ENCODE data around the gene SH3RF2.
"Not testable (repeated sequence)": the region's sequence is repeated elsewhere in the genome, so short reads cannot be mapped to it uniquely, and the experiment has no call there.

Gene SH3RF2

DNA sequence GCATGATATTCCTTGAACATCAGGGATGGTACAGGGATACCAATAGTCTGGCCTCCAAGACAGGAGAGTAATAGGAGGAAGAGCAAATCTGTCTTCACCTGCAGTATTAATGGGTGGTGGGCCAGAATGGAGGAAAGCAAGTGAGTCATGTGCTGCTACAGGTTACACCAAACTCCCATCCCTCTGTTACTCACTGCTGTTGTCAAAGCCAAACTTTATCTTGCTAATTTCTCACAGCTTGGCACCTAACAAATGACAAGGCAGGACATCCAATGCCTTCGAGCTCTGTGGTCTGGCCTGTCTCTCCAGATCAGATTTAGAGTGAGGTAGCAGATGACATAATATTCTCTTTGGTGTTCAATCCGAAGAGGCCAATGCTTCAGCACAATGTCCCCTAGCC, 142.2 kb downstream of the SH3RF2 start:
- no peak for DNase-seq (ENCODE audit: low read depth in 2 of 2)

- no peak for DNase-seq (ENCODE audit: low read depth in 2 of 2)
These were observed 143.5 kb downstream of the SH3RF2 start for GRCh38 chr5:146079695-146080373.

DNA sequence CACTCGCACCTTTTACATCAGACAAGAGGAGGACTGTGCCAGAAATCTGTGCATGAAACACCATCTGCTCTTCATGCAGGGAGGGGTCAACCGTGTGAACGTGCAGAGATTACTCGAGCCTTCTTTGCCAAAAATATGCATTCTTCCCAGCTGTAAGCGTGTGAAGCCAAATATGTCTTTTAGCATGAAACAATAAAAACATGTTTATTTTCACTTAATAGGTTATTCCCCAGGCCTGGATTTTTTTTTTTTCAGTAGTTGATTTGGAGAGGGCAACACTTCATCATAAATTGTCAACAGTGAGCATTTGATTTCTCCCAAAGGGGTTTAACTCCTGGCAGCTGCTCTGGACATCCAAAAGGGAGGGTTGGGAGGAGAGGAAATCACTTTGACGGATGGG, 145.2 kb downstream of the SH3RF2 start:
- DNase-seq (ENCODE audit: low read depth in 2 of 2), result no peak

GRCh38 chr5:146082798-146083197, 146.4 kb downstream of the SH3RF2 start:
- no peak for DNase-seq (ENCODE audit: low read depth in 2 of 2)

- no peak for DNase-seq (ENCODE audit: low read depth in 2 of 2)
These were observed 148.0 kb downstream of the SH3RF2 start for GRCh38 chr5:146084376-146084775.

DNA sequence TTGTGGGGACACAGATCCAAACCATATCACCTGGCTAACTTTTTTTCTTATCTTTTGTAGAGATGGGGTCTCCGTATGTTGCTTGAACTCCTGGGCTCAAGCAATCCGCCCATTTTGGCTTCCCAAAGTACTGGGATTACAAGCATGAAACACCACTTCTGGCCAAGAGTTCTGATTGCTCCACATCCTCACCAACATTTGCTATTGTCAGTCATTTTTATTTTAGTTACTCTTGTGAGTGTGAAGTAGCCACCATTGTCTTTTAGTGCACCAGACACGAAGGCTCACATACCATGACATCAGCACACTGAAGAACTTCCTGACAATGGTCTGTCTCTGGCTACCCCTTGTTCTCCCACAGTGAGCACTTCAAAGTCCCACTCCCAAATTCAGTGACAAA, 151.7 kb downstream of the SH3RF2 start:
- DNase-seq (ENCODE audit: low read depth in 2 of 2), result no peak

DNA sequence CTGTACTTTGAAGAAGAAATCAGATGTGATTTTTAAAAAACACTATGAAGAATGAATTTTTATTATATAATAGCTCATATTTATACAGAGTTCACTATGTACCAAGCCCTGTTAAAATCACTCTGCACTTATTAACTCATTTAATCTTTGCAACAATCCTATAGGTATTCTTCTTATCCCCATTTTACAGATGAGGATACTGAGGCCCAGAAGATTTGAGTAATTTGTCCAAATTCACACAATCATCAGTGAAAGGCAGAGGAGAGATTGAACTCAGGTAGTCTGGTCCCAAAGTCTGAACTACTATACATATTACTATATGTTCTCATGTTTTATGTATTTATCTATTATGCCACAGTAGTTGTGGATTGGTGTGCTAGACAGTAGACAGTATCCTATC, 152.9 kb downstream of the SH3RF2 start:
- no peak for DNase-seq (ENCODE audit: low read depth in 2 of 2)

- DNase-seq (ENCODE audit: low read depth in 2 of 2), result no peak
These were observed 155.5 kb downstream of the SH3RF2 start for GRCh38 chr5:146091881-146092280.

DNA sequence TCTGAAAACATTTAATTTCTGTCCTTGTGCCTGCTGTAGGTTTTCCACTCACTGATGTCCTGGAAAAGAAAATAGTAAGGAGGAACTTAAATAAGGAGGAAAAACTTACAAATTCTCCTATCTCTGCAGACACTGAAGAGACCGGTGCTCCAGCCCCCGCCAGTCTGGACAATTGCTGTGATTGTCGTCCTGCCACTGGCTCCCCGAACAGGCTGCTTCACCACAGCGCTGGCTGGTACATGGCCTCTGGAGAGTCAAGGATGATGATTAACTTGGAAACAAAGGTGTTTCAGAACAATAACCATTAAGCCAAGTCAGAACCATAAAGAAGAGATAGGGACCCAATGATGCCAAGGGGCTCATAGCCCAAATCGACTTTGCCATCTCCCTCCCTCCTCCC, 161.7 kb downstream of the SH3RF2 start:
- no peak for DNase-seq (ENCODE audit: low read depth in 2 of 2)

GRCh38 chr5:146101646-146102045, 165.3 kb downstream of the SH3RF2 start:
- DNase-seq (ENCODE audit: low read depth in 2 of 2), result no peak

- DNase-seq (ENCODE audit: low read depth in 2 of 2), result no peak
These were observed 167.2 kb downstream of the SH3RF2 start for GRCh38 chr5:146103594-146103993.

DNA sequence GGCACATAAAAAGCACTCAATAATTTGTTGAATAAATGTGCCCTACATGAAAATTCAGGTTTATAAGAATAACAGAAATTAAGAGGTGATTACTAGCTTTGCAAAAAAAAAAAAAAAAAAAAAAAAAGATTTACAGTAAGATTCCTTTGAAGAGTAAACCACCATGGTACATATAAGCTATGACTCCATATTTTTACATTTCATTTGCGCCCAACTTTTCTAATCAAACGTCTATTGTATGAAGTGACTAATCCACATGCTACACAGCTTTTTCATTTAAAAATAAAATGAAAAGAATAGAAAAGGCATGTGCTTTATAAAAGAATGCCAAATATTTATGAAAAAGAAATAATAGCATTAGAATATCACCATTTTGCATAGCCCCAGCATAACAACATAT, 169.1 kb downstream of the SH3RF2 start, which contains the start of gene PLAC8L1:
TSS of gene PLAC8L1 (minus strand) at position 101 of the 400 bp plus-strand sequence. CDS start 1,266 bp downstream, outside the sequence.
- DNase-seq (ENCODE audit: low read depth in 2 of 2), result no peak

DNA sequence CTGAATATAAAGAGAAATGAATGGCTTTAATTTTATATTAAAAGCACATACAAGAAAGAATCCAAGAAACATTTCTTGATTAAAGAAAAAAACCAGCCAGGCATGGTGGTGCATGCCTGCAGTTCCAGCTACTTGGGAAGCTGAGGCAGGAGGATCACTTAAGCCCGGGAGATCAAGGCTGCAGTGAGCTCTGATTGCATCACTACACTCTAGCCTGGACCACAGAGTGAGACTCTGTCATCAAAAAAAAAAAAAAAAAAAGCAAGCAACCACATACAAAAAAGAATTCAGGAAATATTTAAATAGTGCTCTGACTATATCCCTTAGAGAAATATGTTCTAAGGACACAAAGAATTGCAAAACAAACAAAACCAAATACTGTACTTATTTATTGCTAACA, 171.5 kb downstream of the SH3RF2 start:
- DNase-seq (ENCODE audit: low read depth in 2 of 2), result no peak

- DNase-seq (ENCODE audit: low read depth in 2 of 2), result not testable (repeated sequence)
These were observed 172.5 kb downstream of the SH3RF2 start for GRCh38 chr5:146108870-146109269.

- DNase-seq (ENCODE audit: low read depth in 2 of 2), result no peak
These were observed 173.0 kb downstream of the SH3RF2 start for GRCh38 chr5:146109379-146109778.

DNA sequence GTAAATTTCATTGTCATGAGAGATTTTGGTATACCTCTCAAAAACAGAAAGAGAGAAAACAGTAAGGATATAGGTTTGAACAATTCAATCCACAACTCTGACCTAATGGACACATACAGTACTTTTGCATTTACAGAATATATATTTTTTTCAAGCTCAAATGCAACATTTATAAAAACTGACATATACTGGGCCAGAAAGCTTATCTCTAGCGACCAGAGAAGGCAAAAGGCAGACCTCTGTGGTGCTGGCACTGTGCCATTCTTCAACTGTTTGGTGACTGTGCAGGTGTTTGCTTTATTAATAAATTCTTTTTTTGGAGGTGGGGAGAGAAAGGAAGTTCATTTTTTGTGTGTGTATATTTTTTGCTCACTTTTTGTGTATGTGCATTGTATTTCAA, 175.0 kb downstream of the SH3RF2 start:
- no peak for DNase-seq (ENCODE audit: low read depth in 2 of 2)

GRCh38 chr5:146112476-146112875, 176.1 kb downstream of the SH3RF2 start:
- no peak for DNase-seq (ENCODE audit: low read depth in 2 of 2)
